GM21576 (cell line): ENCODE results near the gene CCSER2.
A peak's percentile ranks its signal among the peaks of the same experiment; 100 is the strongest.
"Not testable (repeated sequence)": the region's sequence is repeated elsewhere in the genome, so short reads cannot be mapped to it uniquely, and the experiment has no call there.

Experiments
- ATAC-seq: cut with Tn5 transposase; IDR thresholded peaks from one replicate; pipeline ENCODE4 v1.9.1; 2021; ENCODE audit warnings: mild to moderate bottlenecking, moderate library complexity; ENCODE audit not compliant: unreplicated experiment

CCSER2 gene

DNA sequence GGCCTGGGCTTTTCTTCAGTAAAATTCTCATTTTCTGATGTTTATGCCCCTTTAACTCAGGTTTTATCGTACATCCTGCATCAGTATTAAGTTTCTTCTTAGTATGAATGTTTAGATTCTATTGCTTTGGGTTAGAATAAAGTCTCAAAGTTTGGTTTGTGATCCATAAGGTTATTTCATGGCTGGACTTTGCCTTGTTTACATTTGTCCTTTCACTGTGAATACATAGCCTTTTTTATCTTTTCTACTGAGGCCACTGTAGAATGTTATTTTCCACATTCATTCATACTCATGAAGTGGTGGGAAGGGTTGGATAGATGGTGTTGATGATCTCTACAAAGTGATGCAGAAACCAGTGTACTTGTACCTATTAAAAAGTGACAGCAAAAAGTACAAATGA is 59.8 kb downstream of the CCSER2 start:
- no peak for ATAC-seq

DNA sequence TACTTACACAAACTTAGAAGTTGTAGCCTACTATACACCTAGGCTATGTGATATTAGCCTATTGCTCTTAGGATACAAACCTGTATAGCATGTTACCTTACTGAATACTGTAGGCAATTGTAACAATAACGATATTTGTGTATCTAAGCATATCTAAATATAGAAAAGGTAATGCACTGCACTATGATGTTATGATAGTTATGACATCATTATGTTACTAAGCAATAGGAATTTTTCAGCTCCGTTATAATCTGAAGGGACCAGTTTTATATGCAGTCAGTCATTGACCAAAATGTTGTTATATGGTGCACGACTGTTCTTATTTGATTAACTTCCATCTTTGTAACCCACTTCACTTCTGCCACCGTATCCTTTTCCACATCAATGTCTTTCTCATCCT is 62.0 kb downstream of the CCSER2 start:
- no peak for ATAC-seq

DNA sequence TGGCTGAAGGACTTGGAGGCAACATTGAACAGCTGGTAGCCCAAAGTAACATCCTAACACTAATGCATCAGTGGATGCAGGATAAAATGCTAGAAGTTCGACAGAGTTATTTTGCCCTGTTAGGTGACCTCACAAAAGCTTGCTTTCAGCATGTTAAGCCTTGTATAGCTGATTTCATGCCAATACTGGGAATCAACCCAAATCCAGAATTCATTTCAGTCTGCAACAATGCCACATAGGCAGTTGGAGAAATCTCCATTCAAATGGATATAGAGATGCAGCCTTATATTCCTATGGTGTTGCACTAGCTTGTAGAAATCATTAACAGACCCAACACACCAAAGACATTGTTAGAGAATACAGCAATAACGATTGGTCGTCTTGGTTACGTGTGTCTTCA is 62.9 kb downstream of the CCSER2 start:
- ATAC-seq, result no peak

DNA sequence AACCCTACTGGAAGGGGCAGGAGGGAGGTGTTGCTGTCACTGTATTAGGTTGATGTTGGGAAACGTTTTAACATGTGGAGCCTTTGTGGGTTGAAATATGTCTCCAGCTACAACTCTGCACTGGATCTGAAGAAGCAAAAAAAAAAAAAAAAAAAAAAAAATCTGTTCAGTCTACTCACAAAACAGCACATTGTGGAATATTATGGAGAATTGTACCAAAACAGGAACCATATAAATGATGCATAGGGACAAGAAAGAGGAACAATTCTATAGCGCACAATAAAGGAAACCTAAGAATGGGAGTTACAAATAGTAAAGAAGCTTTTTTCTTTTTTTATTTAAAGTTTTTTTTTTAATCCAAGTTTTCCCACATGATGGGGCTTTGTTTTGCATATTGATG is 63.8 kb downstream of the CCSER2 start:
- no peak for ATAC-seq

DNA sequence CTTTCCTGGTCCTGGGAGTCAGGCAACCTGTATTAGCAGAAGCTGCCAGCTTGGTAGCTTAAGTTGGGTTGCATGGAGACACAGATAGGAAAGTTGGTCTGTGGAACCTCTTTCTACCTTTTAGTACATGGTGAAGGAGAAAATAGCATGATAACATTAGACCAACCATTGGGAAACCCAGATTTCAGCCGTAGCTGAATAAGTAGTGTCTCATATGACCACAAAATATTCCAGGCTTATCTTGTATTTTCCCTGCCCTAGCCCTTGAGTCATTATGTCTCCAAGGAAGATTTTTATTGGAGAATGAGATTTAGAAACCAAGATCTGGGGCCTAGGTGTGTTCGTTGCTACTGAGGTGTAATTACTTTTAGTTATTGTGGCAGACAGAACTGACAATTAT is 67.2 kb downstream of the CCSER2 start:
- no peak for ATAC-seq

DNA sequence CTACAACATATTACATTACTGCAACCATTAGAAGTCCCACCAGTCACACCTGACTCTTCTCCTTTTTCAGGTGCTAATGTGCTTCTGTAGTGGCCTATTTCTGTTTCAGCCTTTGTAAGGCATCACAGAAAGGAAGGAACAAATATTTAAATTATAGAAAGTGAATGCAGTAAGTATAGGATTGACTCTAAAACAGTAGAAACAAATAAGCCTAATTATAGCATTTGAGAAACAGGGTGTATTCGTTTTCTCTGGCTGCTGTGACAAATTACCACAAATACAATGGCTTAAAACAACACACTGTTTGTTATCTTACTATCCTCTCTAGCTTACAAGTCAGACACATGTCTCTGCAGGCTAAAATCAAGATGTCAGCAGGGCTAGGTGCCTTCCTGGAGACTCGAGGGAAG is 69.4 kb downstream of the CCSER2 start:
- ATAC-seq, result peak; percentile 75

DNA sequence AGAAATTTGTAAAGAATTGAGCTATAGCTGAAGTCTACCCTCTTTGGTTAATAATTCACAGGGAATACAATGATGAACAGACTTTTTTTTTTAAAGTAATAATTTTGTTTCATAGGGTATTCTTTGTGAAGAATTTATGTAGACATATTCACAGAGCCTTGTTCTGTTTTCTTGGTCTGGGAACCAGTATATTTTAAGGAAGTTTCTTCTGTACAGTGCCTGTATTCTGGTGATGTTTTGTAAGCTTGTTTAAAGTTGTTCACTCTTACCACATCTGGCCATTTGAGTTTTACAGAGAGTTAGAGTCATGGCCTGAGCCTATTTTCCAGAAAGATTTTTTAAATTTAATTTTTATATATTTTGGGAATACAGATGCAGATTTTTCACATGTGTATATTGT is 70.3 kb downstream of the CCSER2 start:
- ATAC-seq, result no peak

DNA sequence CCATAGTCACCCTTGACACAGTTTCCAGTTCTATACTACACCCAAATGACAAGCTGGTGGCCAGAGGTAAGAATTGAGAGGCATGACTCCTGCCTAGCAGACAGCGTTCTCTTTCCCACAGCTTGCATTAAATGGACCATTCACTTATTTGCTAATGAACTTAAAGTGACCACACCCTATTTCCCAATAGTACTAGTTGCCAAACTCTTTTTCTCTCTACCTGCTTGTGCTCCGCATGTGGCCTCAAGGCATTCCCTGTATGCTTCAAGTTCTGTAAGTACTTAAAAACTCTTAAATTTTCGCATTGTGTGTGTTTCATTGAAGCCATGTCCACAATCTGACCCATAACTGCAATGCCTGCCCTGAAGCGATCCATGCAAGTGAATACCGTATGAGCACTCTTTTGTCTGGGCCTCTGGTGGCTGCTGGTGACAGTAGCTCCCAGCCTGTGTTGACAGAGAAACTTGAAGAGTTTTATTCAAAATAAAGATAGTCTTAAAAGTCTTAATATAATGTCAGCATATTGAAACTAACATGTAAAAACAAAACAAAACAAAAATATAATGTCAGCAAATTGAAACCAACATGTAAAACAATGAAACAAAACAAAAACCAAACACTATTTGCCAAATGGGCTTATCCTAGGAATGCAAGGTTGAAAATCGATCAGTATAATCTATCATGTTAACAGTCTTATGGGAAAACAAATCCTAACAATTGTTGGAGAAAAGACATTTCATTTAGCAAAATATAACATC is 73.6 kb downstream of the CCSER2 start:
- no peak for ATAC-seq

DNA sequence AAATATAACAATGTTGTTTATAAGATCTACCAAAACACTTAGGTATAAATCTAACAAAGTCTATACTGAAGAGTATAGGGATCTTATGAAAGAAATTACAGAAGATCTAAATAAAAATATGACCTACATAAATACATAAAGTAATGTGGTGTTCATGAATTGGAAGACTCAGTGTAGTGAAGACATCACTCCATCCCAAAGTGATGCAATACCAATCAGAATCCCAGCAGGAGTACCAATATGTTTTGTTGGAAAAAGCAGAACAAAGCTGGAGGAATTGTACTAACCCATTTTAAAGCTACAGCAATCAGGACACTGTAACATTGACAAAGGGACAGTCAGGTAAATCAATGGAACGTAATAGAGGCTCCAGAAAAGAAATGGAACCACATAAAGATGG is 76.4 kb downstream of the CCSER2 start:
- no peak for ATAC-seq

DNA sequence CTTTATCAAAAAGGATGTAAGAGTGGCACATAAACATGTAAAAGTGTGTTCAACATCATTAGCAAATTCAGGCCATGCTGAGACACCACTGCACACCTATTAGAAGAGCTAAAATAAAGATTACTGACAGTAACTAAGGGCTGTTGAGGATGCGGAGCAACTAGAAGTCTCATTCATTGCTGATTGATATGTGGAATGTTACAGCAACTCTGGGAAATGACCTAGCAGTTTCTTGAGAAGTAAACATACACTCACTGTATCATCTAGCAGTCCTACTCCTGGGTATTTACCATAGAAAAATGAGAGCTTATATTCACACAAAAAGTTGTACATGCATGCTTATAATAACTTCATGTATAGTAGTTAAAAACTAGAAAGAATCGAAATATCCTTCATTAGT is 77.3 kb downstream of the CCSER2 start:
- no peak for ATAC-seq

DNA sequence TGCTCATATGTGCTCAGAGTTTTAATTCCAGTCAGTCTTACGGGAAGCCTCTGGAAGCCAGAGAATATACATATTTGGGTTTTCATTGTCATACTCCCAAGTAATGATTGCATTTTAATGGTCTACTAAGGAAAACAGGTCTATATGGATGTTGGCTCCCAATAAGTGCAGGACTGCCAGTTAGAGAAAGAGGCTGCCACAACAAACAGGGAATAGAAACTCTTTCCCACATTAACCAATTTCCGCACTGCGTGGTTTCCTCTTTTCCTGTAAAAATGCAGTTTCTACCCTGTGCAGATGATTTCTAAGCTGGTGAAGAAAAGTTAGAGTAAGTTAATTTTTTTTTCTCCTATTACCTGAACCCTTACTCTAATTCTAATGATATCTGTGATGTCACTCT is 78.2 kb downstream of the CCSER2 start:
- no peak for ATAC-seq

DNA sequence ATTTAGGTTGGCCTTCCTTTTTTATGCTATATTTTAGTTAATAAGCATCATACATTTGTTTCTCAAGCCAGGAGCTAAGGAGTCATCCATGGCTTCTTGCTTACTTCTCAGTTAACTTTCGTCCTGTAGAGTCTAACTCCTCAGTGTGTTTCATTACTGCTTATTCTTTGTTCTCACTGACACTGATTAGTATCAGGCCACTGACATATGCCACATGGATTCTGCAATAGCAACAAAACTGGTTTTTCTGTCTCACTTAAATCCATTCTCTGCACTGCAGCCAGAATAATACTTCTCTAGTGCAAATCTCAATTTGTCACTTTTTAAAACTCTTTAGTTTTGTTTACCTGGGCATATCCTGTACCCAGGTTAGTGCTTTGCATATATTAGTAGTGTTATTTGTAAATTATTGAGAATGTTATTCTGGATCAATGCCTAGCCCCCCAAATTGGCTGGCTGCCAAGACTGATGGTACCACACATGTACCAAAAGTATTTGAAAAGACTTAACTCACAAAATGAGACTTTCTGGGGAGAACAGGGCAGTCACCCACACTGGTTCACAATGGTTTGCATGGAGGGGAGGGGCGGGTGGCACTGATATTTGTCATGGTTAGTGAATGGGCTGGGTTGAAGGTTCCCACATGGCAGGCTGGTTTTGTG is 79.1 kb downstream of the CCSER2 start:
- no peak for ATAC-seq

DNA sequence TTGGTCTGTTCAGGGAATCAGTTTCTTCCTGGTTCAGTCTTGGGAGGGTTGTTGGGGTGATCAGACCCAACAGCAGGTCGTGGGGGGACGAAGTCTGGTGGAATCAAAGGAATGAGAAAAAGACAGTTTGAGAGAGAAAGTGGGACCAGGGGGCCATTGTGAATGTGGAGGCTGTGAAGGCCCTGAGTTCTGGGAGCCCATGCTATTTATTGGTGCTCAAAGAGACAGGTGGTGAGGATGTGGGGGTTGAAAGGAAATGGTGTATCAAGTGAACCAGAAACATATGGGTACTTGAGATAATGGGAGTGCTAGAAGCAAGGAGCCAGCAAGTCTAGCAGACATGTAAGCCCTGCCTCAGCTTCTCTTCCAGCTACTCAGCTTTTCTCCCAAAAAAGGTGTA is 84.1 kb downstream of the CCSER2 start:
- ATAC-seq, result no peak

DNA sequence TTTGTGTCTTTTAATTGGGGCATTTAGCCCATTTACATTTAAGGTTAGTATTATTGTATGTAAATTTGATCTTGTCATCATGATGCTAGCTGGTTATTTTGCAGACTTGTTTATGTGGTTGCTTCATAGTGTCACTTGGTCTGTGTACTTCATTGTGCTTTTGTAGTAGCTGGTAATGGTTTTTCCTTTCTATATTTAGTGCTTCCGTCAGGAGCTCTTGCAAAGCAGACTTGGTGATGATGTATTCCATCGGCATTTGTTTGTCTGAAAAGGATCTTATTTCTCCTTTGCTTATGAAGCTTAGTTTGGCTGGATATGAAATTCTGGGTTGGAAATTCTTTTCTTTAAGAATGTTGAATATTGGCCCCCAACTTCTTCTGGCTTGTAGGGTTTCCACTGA is 85.7 kb downstream of the CCSER2 start:
- ATAC-seq, result not testable (repeated sequence)

DNA sequence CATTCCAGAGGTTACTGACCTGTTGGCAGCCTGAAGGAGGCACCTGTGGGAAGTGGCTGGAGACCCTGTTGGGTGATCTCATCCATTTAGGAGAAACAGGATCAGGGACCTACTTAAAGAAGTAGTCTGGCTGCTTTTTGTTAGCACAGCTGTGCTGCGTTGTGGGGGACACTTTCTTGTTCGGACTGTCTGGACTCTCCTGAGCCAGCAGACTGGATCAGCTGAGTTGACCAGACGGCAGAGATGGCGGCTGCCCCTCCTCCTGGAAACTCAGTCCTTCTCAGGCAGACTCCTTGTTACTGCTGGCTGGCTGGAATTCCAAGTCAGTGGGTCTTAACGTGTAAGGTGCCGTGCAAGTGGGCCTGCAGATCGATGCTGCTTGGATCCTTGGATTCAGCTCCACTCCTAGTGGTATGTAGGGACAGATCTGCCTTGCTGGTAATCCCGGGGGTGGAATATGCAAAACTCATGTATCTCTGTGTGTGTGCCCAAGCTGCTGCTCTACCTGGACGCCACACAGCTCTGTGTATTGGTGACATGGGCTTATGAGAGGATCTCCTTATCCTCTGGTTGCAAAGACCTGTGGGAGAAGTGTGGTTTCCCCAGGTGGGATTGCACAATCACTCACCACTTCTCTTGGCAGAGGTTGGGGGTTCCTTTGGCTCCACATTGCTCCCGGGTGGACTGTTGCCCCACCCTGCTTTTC is 87.3 kb downstream of the CCSER2 start:
- no peak for ATAC-seq

DNA sequence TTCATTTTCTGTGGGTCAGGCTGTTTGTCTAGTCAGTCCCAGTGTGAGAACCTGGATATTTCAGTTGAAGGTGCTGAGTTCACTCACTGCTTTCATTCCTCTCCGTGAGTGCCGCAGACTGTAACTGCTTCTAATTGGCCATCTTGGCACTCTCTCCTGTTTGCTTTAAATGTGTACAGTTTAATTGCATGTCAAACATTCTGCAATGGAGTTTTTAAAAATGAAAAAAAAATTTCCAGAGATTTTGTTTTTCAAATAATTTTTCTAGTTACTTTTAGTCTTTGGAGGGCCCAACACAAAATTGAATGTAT is 87.8 kb downstream of the CCSER2 start:
- no peak for ATAC-seq

DNA sequence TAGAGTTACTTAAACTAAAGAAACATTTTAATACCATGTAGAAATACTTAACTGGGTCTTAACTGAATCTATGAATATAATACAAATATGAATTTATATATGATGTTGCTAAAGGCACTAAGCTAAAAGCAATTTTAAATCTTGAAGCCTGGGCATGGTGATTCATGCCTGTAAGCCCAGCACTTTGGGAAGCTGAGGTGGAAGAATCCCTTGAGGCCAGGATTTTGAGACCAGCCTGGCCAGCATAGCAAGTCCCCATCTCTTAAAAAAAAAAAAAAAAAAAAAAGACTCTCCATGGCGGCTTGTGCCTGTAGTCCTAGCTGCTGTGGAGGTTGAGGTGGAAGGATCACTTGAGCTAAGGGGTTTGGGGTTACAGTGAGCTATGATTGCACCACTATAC is 95.3 kb downstream of the CCSER2 start:
- ATAC-seq, result no peak

DNA sequence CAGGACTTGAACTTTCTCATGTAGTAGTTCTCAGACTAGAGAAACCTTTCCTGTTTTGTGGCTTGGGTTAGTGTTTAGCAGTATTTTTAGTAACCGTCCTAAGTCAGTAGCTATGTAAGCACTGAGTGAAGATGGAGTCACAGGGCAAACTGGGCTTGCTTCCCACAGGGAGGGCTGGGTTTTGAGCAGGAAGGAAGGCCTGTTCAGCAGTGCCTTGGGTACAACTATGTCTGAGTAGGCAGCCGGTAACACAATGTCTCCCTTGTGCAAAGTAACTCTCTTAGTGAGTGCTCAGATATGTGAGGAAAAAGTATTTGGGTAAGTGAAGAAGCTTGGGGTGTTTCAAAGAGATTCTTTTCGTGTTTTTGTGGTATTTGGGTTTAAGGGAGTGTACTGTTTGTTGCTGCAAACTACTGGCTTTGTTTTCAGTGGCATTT is 96.4 kb downstream of the CCSER2 start:
- ATAC-seq, result no peak

DNA sequence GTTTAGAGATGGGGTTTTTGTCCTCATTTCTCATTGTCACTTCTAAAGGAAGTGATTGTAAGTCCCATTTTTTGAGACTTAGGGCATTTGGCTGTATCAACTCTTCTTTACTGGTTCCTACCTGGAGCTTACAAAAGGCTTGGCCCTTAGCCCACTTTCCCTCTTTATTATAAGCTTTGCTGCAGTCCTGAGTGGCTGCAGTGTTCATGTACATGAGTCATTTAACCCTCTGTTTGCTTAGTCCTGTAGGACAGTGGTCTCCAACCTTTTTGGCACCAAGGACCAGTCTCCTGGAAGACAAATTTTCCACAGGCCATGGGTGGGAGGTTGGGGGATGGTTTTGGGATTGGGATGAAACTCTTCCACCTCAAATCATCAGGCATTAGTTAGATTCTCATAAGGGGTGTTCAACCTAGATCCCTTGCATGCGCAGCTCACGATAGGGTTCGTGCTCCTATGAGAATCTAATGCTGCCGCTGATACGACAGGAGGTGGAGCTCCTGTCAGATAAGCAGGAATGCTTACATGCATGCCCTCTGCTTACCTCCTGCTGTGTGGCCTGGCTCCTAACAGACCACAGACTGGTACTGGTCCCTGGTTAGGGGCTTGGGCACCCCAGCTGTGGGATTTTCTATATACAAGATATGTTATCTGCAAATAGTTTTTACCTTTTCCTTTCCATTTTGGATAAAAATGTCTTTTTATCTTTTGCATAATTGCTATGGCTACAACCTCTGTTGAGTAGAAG is 99.7 kb downstream of the CCSER2 start:
- no peak for ATAC-seq

DNA sequence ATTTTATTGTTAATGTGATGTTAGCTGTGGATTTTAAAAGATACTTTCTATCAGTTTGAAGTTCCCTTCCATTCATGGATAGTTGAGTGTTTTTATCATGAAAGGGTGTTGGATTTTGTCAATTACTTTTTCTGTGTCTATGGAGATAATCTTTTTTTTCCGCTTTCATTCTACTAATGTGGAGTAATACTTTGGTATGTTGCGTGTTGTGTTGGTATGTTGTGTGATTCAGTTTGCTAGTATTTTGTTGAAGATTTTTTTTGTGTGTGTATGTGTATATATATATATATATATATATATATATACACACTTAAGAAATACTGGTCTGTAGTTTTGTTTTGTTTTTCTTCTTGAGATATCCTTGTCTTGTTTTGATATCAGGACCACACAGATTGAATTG is 100.3 kb downstream of the CCSER2 start:
- no peak for ATAC-seq

DNA sequence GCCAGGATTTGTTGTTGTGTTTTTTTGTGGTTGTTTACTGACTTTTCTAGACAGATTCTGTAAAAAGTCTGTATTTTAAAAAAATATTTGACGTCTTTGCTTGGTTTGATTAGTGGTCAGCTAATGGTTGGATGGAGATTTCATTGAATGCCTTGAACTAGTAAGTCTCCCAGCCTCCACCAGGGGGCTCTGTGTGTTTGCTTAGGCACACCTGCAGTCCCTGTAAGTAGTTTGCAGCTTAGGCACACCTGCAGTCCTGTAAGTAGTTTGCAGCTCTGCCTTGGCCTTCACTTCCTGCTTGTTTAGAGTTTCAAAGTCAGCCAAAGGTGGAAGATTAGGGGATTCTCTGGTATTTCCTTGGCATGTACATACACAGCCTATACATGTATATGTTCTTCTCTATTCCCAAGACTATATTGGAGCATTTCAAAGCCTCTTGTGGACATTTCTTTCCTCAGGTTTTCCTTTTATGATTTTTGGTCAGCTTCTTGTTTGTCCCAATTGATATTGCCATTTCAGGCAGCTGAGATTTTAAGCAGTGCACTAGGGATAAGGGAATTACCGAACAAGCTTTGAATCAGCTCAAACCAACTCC is 101.6 kb downstream of the CCSER2 start:
- ATAC-seq, result peak; percentile 99
